Uterus (tissue), 4 donors: ENCODE measurements around the gene TIMMDC1. TPM values are rescaled to one million over a fixed set of nuclear protein-coding genes. Genes with fewer than 3 reads are reported as not detected.

Source experiments
- DNase-seq, 2 donors: peaks; one replicate each; pipeline ENCODE4 v3.0.0-alpha.2; 2019 to 2020
- H3K27ac ChIP-seq, 2 donors: fragments of 200-600 bp; sonication (generic); 1 replicate in 1 of 2; 2 replicates in 1 of 2; pipeline ENCODE4 v1.5.1; 2016 to 2018
- H3K27me3 ChIP-seq, 2 donors: fragments of 200-600 bp; sonication (generic); one replicate each; pipeline ENCODE4 v1.5.1; 2018 to 2019; ENCODE audit warnings: control low read depth in 1 of 2
- H3K36me3 ChIP-seq, 2 donors: fragments of 200-600 bp; sonication (generic); one replicate each; pipeline ENCODE4 v1.5.1; 2019; ENCODE audit warnings: control low read depth in 1 of 2
- H3K4me1 ChIP-seq, 2 donors: fragments of 200-600 bp; sonication (generic); one replicate each; pipeline ENCODE4 v1.5.1; 2018 to 2019; ENCODE audit warnings: control low read depth in 1 of 2
- H3K4me3 ChIP-seq, 2 donors: fragments of 200-600 bp; sonication (generic); 1 replicate in 1 of 2; 2 replicates in 1 of 2; pipeline ENCODE4 v1.5.1; 2018 to 2019; ENCODE audit warnings: mild to moderate bottlenecking in 1 of 2
- H3K9me3 ChIP-seq, 2 donors: fragments of 200-600 bp; sonication (generic); one replicate each; pipeline ENCODE4 v1.5.1; 2019; ENCODE audit warnings: control low read depth in 1 of 2
- POLR2A ChIP-seq, 2 donors: fragments of 450-650 bp; IDR thresholded peaks; one replicate each; pipeline ENCODE4 v1.6.1; 2016; ENCODE audit warnings: antibody characterized with exemption in 2 of 2, mild to moderate bottlenecking in 1 of 2, moderate library complexity in 1 of 2
- intact Hi-C: fragments of 100-400 bp; cut with DNase I; formaldehyde crosslinking; loops from one replicate; pipeline ENCODE4 v1.15.1; 2023; ENCODE audit warnings: low total_unique reads
- total RNA-seq, 4 donors: library from RNA; depleted of rRNA in 3 of 4; stranded (reverse); fragments of >200 nt in 3 of 4; gene quantifications; one replicate each; pipeline versions ENCODE4 v1.1.0 to v1.2.4, GENCODE V29; 2014 to 2023
- TF ChIP-seq, protein P1 (sequence below), 4 experiments: fragments of 200-600 bp in 2 of 4; fragments of 450-650 bp in 2 of 4; sonication (generic) in 2 of 4; IDR thresholded peaks; one replicate each; pipeline ENCODE4 v1.5.1; 2016 to 2019; ENCODE audit warnings: antibody characterized with exemption in 4 of 4, mild to moderate bottlenecking in 2 of 4, moderate library complexity in 1 of 4
- donor health status: DM: yes; HTN: yes; CAD: no.

The TIMMDC1 gene
- total RNA-seq, 4 donors from 2014 or later: 15.1 to 83.4 (median 31.4) TPM

DNA sequence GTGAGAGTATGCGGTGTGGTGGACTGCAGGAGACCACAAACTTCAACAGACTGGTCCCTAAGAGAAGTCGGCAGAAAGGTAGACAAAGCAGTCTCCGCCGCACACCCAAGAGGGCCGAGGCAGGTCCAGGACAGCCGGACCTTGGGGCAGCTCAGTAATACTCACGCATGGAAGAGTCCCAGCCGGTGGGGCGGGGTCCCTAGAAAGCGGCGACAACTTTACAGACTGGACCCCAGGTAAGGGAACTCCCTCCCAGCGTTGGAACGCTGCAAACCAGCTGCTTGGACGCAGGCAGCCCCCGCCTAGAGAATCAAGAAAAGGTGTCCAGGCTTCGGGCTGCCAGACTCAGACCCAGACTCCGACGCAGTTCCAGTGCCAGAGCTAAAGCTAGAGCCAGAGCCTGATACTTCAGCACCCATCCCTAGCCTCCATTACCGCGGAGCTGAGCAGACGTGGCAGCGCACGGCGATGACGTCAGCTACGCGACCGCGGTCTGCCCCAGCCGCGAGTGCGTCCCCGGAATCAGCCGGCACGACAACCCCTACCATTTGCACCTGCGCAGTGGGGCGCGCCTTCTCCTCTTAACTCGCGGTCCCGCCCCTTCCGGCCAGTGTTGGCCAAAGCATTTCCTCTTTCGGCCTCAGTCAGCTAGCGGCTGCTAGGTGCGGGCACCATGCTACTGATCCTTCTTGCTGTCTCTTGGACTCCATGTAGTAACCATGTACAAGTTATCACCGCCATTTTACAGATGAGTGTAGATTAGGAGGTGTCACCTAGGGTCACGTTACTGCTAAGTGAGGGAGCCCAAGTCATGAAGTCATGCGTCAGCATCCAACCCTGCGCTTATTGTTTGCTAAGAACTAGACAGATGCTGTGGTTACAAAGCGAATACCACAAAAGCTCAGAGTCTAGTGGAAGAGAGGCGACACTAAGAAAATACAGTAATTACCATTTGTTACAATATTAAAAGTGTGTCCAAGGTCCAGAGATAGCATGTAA lies 34.9 kb upstream of the TIMMDC1 start, which contains the start of gene TMEM39A:
TSS of gene TMEM39A (minus strand) at position 445 of the 999 bp plus-strand sequence. CDS start 1,541 bp downstream, outside the sequence.
- peak; percentile 99 to 100 for DNase-seq
- intact Hi-C loops: no loop called here
- Histone ChIP-seq H3K9me3 (no peaks in the 10 kb centered on the region), H3K27me3 (no peaks in the 10 kb centered on the region), H3K4me1 (no peaks in the 10 kb centered on the region), H3K36me3 (no peaks in the 10 kb centered on the region), H3K4me3 (peak within 1 kb of the TSS; percentile 73 to 76), H3K27ac (peak within 1 kb of the TSS; percentile 69 to 84)
- TF ChIP-seq POLR2A (IDR thresholded peaks at IDR 0.05): peak; percentile 79 to 88
- TF ChIP-seq, protein P1, sequence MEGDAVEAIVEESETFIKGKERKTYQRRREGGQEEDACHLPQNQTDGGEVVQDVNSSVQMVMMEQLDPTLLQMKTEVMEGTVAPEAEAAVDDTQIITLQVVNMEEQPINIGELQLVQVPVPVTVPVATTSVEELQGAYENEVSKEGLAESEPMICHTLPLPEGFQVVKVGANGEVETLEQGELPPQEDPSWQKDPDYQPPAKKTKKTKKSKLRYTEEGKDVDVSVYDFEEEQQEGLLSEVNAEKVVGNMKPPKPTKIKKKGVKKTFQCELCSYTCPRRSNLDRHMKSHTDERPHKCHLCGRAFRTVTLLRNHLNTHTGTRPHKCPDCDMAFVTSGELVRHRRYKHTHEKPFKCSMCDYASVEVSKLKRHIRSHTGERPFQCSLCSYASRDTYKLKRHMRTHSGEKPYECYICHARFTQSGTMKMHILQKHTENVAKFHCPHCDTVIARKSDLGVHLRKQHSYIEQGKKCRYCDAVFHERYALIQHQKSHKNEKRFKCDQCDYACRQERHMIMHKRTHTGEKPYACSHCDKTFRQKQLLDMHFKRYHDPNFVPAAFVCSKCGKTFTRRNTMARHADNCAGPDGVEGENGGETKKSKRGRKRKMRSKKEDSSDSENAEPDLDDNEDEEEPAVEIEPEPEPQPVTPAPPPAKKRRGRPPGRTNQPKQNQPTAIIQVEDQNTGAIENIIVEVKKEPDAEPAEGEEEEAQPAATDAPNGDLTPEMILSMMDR (IDR thresholded peaks at IDR 0.05): peak in 2 of 4 experiments; percentile 23 to 48

DNA sequence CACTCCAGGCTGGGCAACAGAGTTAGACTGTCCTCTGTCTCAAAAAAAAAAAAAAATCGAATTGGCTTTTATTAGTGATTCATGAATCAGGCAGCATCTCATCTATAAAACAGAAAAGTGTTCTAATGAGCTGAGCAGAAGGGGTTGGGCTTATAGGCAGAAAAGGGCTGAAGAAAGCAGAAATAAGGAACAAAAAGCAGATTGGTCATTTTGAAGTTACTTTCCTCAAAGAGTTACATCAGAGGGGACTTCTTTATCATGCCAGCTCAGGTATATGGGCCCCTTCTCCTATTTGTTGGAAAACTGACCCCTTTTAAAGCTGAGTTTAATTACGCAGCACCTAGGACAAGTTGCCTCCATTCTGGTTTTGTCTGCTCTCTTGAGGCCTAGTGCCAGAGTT lies 30.3 kb upstream of the TIMMDC1 start:
- intact Hi-C loops: no loop called here
- peaks cover 0 to 3% of the 10 kb centered on the region in 2 donors for H3K4me1 ChIP-seq
- no peak for DNase-seq
- H3K36me3 ChIP-seq: no peaks in the 10 kb centered on the region
- no peak overlapping the region for H3K4me3 ChIP-seq
- TF ChIP-seq POLR2A (IDR thresholded peaks at IDR 0.05): no peak
- TF ChIP-seq, protein P1 (IDR thresholded peaks at IDR 0.05): no peak
- H3K27ac ChIP-seq: no peak overlapping the region
- H3K9me3 ChIP-seq: no peaks in the 10 kb centered on the region
- H3K27me3 ChIP-seq: no peaks in the 10 kb centered on the region

DNA sequence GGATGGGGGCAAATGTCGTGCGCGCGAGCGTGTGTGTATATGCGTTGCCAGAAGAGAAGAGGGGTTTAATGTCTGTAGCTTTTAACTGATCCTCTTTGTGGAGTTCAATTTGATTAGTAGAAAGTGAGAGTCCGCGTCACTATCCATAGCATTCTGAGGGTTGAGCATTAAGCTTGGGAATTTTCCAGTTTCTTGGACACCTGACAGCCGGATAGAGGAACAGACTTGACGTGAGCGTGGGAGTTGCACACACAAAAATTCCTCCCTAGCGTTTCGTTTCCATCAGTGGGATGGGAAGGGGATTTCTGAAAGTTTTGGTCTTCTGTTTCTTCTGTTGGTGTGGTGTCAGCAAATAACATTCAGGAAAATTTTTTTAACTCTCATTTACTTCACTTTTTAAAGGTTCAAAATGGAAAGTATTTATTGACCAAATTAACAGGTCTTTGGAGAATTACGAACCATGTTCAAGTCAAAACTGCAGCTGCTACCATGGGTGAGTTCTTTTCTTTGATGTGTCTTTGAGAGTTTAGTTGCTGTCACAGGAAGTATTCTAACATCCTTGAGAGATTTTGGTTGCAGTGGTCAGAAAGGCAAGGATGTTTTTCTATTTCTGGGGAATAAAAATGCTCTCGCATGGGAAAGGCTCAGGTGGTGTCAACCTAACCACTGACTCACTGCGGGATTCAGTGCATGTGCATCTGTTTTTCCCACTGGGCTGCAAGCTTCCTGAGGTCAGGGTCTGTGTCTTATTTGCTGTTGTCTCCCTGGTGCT lies 28.7 kb upstream of the TIMMDC1 start:
- Histone ChIP-seq H3K36me3 (no peaks in the 10 kb centered on the region), H3K27ac (peak overlapping the region in 1 of 2 donors; percentile 61), H3K9me3 (no peaks in the 10 kb centered on the region), H3K27me3 (no peaks in the 10 kb centered on the region), H3K4me3 (peak overlapping the region; percentile 60 to 85), H3K4me1 (peaks cover 0 to 3% of the 10 kb centered on the region in 2 donors)
- TF ChIP-seq, protein P1 (IDR thresholded peaks at IDR 0.05): no peak
- TF ChIP-seq POLR2A (IDR thresholded peaks at IDR 0.05): no peak
- intact Hi-C loops: no loop called here
- no peak for DNase-seq

DNA sequence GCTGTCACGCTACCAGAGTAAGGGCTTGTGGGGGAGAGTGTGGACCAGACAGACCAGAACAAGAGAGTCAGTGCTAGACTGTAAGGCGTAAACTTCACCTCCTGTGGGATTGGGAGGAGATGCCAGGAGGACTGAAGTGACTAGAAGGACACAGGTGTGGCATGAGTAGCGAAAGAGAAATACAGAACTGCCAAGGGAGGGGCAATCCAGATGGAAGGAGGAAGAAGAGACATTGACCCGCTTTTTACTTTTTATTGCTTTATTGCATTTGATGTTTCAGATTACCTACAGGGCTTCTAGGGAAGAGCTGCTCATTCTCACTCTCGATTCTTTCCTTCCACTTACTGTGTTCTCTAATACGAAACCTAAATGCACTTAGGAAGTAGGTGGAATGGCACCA lies 27.5 kb upstream of the TIMMDC1 start:
- Histone ChIP-seq H3K36me3 (no peaks in the 10 kb centered on the region), H3K27ac (no peak overlapping the region), H3K9me3 (no peaks in the 10 kb centered on the region), H3K4me1 (peaks cover 0 to 3% of the 10 kb centered on the region in 2 donors), H3K27me3 (no peaks in the 10 kb centered on the region), H3K4me3 (no peak overlapping the region)
- no peak for DNase-seq
- intact Hi-C loops: no loop called here
- TF ChIP-seq, protein P1 (IDR thresholded peaks at IDR 0.05): no peak
- no peak for TF ChIP-seq POLR2A (IDR thresholded peaks at IDR 0.05)
